ENCODE data around the gene GRIK5. TPM values are rescaled to one million over a fixed set of nuclear protein-coding genes. Genes with fewer than 3 reads are reported as not detected.

The GRIK5 gene
- total RNA-seq, 1 experiment from 2014 or later = 43.1 TPM

- no peak overlapping the region for H3K9ac ChIP-seq (ENCODE audit: extremely low read depth, insufficient read length, low read length)
- Mint-ChIP-seq H3K36me3 (ENCODE audit: insufficient read depth in 1 of 3, low read depth in 3 of 3) (peaks cover 37 to 49% (median 43%) of the 10 kb centered on the region in 3 experiments), H3K27me3 (ENCODE audit: low read depth) (no peaks in the 10 kb centered on the region; the same call in 1 of the 2 replicates), H3K4me3 (no peak overlapping the region), H3K9me3 (no peaks in the 10 kb centered on the region), H3K4me1 (peaks cover 15 to 23% of the 10 kb centered on the region in 2 experiments), H3K27ac (0 out of 7 replicates have a peak overlapping the region, but pooled peaks of 1 of the 3 experiments have one; percentile 88)
- peaks cover 8% of the 10 kb centered on the region for H3K23me2 ChIP-seq (ENCODE audit: insufficient read length, low read depth, low read length, poor library complexity, severe bottlenecking)
- no peak overlapping the region for H3K23ac ChIP-seq (ENCODE audit: insufficient read length, low read depth, low read length)
- H2AFZ ChIP-seq (ENCODE audit: low read length) = no peak overlapping the region
- peaks cover 21% of the 10 kb centered on the region for H3K79me2 ChIP-seq (ENCODE audit: insufficient read depth, low read length)
- no peak overlapping the region for H3K56ac ChIP-seq (ENCODE audit: insufficient read length, low read depth, low read length)
- H3K4me1 ChIP-seq (ENCODE audit: insufficient read depth, low read length) = no peaks in the 10 kb centered on the region; the same call in 1 of the 2 replicates
- H3K27ac ChIP-seq (ENCODE audit: insufficient read length, low read depth, low read length) = no peak overlapping the region
- H2BK15ac ChIP-seq (ENCODE audit: low read depth, low read length) = no peak overlapping the region
- no CpG with 5 or more reads among the region's 28 CpGs for WGBS (ENCODE audit: extremely low coverage, insufficient read length, low lambda C conversion rate)
- H3K14ac ChIP-seq (ENCODE audit: insufficient read depth, low read length) = no peak overlapping the region
- H2AK5ac ChIP-seq (ENCODE audit: insufficient read length, low read length) = no peak overlapping the region
- H3K27me3 ChIP-seq (ENCODE audit: insufficient read depth, low read length) = no peaks in the 10 kb centered on the region
- no peak overlapping the region for H2BK12ac ChIP-seq (ENCODE audit: insufficient read length, low read depth, low read length)
- no peak overlapping the region for H4K5ac ChIP-seq (ENCODE audit: insufficient read length, low read depth, low read length)
- H2BK5ac ChIP-seq (ENCODE audit: insufficient read length, low read length) = no peak overlapping the region
- H2BK120ac ChIP-seq (ENCODE audit: low read depth, low read length, poor library complexity, severe bottlenecking) = no peak overlapping the region
- no peak overlapping the region for H4K91ac ChIP-seq (ENCODE audit: insufficient read length, low read depth, low read length)
- H3K4ac ChIP-seq (ENCODE audit: low read depth, low read length) = no peak overlapping the region
- no peak overlapping the region for H2BK20ac ChIP-seq (ENCODE audit: low read depth, low read length, poor library complexity, severe bottlenecking)
- DNase-seq = no peak
- H3T11ph ChIP-seq (ENCODE audit: low read length) = no peak overlapping the region
- peaks cover 13% of the 10 kb centered on the region for H3K79me1 ChIP-seq (ENCODE audit: insufficient read depth, low read depth, low read length, poor library complexity, severe bottlenecking)
- TF ChIP-seq CTCF (conservative IDR thresholded peaks at IDR 0.05) = no peak
- H3K18ac ChIP-seq (ENCODE audit: insufficient read length, low read depth, low read length) = no peak overlapping the region
- no peak overlapping the region for H3K4me2 ChIP-seq (ENCODE audit: insufficient read depth, insufficient read length, low read length)
- no peaks in the 10 kb centered on the region for H4K20me1 ChIP-seq (ENCODE audit: control insufficient read depth, insufficient read depth, insufficient read length)
- no peak overlapping the region for H4K8ac ChIP-seq (replicated peaks; ENCODE audit: insufficient read length, low read depth, low read length)
- no peaks in the 10 kb centered on the region for H3K9me3 ChIP-seq (ENCODE audit: control insufficient read depth, low read depth, low read length)
Observed at GRCh38 chr19:42080764-42081375, 10.9 kb upstream of the GRIK5 start.

All from H9 (cell line).